NCI-H1694 treated with DMSO at 0.1 percent for 48 hours (cell line): ENCODE measurements around the gene SH3PXD2A.

Experiments used
- DNase-seq: peaks from one replicate; lab custom pipeline; 2025; lab: John Stamatoyannopoulos, UW

Gene SH3PXD2A

GRCh38 chr10:103855424-103855823, at the start of gene SH3PXD2A:
Gene SH3PXD2A, minus strand, starts transcription at chr10:103855576. Its CDS starts 310 bp downstream, at chr10:103855266.
- peak; percentile 40 for DNase-seq

- no peak for DNase-seq
These were observed 45.9 kb upstream of the SH3PXD2A start for GRCh38 chr10:103901299-103901698.

DNA sequence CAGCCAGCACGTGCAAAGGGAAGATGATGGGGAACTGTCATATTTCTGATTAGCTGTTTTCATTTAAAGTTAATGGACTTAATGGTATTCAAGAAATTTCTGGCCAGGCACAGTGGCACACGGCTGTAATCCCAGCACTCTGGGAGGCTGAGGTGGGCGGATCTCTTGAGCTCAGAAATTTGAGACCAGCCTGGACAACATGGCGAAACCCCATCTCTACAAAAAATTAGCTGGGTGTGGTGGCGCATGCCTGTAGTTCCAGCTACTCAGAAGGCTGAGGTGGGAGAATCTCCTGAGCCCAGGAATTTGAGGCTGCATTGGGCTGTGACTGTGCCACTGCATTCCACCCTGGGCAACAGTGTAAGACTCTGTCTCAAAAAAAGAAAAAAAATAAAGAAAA, 43.9 kb upstream of the SH3PXD2A start:
- no peak for DNase-seq

GRCh38 chr10:103897241-103897774, 41.9 kb upstream of the SH3PXD2A start:
- no peak for DNase-seq

GRCh38 chr10:103896225-103896624, 40.8 kb upstream of the SH3PXD2A start:
- no peak for DNase-seq

- no peak for DNase-seq
These were observed 40.2 kb upstream of the SH3PXD2A start for GRCh38 chr10:103895411-103896186.

DNA sequence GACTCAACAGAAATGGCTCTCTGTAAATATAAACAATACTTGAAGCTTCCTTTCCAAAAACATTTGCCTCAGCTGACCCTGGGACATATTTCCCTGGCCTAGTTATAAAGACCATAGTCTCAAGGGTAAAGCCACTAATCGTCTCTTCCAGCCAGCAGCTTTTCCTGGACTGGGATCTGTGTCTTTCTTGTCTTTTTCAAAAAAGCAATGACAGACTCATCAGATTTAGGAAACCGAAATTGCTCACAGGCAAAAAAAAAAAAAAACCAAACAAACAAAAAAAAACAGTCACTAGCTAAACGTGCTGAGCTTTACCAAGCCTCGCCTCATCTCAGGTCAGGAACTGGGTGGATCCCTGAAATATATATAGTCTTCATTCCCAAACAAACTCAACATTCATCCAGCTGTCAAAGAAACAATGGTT, 39.1 kb upstream of the SH3PXD2A start:
- no peak for DNase-seq

GRCh38 chr10:103893817-103894216, 38.4 kb upstream of the SH3PXD2A start:
- DNase-seq: no peak

- DNase-seq: no peak
These were observed 36.8 kb upstream of the SH3PXD2A start for GRCh38 chr10:103892181-103892580.

GRCh38 chr10:103890688-103891087, 35.3 kb upstream of the SH3PXD2A start:
- DNase-seq: no peak

DNA sequence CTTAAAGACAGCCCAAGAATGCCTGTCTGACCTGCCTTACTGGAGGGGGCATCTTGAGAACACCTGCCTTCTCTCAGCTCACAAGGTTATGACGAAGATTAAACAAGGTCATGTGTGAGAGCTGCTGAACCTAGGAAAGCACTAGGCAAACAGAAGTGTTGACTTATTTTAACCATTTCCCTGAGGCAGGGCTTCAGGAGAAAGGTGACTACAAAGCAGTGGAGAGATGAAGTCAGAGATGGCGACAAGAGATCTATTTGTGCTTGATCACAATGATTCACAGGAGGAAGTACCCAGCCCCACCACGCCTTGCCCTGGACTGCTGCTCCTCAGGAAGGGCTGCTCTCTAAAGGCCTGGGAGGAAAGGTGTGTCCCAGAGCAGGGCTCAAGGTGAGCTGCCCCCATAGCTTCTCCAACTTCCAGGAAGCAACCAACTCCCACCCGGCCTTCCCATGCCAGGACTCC, 34.9 kb upstream of the SH3PXD2A start:
- no peak for DNase-seq

- no peak for DNase-seq
These were observed 33.8 kb upstream of the SH3PXD2A start for GRCh38 chr10:103889121-103889720.

GRCh38 chr10:103888113-103888841, 32.9 kb upstream of the SH3PXD2A start:
- DNase-seq: peak; percentile 73

DNA sequence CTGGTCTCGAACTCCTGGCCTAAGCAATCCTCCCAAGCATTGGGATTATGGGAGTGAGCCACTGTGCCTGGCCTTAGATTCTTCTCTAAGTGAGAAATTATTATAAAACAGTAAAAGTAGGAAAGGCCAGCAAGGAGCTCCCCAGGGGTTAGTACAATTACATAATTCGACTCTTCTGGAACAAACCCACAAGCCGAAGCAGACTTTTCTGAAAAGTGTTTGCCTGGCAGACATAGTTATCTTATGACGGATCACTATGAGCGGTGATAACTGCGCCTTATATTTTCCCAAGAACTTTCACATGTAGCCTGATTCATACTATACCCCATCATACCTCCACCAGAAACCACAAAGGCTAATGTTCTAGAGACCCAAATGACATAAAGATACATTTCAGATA, 30.2 kb upstream of the SH3PXD2A start:
- no peak for DNase-seq

GRCh38 chr10:103884681-103885139, 29.3 kb upstream of the SH3PXD2A start:
- DNase-seq: peak; percentile 77

DNA sequence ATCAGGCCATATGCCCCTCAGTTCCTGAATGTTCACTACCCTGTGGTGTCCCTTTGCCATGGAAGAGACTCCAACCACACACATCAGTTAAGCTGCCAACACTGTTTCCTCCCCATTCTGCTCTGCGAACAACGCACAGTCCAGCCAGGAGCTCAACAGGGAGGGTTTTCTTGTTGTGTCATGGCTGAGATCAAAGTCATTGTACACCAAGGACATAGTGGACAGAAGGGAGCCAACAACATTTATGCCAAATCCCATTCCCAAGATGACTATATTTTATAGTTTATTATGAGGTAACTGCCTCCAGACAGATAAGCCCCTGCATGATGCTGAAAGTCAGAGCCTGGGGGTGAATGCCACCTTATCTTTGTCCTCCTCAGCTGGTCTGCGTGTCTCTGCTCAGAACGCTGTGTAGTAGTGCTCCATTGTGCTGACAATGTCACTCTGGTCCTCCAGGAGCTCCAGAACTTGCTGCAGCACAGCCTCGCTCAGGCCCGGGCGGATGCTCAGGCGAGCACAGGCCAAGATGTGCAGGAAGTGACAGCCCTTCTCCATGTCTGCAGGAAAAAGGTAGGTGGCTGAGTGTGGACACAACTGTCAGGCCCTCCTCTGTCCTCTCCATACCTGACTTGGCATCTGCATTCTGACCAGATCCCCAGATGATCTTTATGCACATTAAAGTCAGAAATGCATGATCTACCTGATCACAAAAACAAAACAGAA, 27.1 kb upstream of the SH3PXD2A start:
- DNase-seq: no peak

DNA sequence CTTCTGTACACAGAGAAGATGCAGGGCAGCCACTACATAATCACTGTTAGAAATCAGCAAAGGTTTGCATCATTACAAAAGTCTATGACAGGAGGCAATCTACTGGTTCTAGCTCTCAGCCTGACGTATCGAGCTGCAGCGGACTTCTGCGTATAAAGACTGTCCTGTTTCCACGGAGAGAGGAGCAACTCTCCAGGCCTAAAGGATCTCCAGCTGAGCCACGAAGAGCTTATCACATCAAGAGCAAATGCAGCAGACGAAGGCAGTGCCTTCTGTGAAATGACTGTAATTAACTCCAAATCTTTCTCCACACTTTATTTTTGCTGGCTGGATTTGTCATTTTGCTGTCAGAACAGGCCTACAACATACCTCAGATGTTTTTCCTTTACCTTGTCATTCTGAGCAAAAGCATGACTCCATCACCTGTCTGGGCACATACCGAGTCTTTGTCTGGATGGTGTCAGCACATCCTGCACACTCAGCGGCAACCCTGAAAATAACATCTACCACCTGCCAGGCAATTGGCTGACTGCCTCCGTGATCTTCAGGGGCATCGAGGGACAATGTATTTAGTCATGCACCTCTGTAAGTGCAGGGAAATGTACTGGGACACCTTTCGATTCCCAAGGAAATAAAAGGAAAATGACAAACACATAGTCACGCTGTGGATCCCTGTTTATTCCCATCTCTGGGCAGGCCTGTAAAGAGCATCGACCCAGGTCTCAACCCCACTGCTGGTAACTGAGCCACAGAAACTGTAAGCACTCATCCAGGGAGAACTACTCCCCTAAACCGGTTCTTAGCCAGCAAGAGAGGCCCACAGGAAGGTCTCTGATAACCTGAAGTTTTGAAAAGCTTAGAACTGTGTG, 26.3 kb upstream of the SH3PXD2A start:
- DNase-seq: peak; percentile 78

GRCh38 chr10:103879831-103880230, 24.5 kb upstream of the SH3PXD2A start:
- DNase-seq: no peak

DNA sequence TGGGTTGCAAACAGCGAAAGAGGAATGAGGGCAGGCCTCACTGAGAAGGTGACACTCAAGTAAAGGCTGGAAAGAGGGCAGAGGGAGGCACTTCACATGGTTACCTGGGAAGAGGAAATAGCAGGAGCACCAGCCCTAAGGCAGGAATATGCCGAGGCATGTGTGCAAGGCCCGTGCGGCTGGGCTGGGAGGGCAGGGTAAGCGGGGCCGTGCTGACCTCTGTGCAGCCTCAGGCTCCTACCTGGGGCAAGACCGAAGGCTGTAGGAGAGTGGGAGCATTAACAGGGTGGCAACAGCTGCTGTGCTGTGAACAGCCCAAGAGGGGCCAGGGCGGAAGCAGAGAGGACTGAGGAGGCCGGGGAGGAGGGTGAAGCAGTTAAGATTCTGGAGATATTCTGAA, 24.0 kb upstream of the SH3PXD2A start:
- DNase-seq: no peak

GRCh38 chr10:103877861-103878260, 22.5 kb upstream of the SH3PXD2A start:
- DNase-seq: no peak

- no peak for DNase-seq
These were observed 20.8 kb upstream of the SH3PXD2A start for GRCh38 chr10:103876155-103876554.
